GM21381 (cell line): ENCODE measurements around the gene SEPTIN2.
A peak's percentile ranks its signal among the peaks of the same experiment; 100 is the strongest.
"Not testable (repeated sequence)": the region's sequence is repeated elsewhere in the genome, so short reads cannot be mapped to it uniquely, and the experiment has no call there.

Source experiments
- ATAC-seq: cut with Tn5 transposase; IDR thresholded peaks from one replicate; pipeline ENCODE4 v1.9.1; 2021; ENCODE audit warnings: mild to moderate bottlenecking, moderate library complexity; ENCODE audit not compliant: unreplicated experiment

The SEPTIN2 gene

DNA sequence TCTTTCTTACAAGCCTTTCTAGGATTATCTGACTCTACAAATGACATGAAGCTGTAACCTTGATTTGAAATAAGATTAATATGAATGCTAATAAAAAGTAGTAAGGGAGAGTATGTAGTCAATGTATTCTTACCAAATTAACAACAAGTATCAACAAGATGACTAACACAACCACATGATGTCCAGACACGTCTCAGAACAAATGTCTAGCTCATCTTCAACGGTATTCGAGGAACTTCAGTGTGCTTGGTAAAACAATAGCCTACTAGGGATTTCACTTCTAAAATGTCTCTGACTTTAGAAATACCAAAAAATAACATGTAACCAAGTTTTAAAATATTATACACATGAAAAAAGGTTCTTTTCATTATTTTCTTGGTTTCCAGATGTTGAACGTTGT, 3.6 kb upstream of the SEPTIN2 start:
- no peak for ATAC-seq

DNA sequence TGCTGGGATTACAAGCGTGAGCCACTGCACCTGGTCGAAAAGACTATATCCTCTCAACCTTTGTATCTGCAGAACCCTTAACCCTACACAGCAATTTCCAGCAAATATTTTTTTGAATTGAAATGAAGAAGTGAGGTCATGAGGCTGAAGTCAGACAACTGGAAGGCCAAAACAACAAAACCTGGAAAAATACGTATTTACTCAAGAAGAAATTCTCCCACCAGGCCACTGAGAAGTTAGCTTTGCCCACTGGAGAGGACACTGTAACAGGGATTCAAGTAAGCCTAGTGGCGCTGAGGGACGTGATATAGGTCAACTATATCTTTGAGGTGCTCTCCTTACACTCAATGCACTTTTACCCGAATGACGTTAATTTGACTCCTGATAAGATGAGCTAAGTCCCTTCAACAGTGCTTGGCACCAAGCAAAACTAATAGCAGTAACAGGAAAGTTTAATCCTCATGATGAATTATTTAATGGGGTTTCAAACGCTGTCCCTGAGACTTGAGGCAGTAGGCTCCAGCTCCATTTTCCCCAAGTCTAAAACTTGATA, 2.1 kb upstream of the SEPTIN2 start:
- no peak for ATAC-seq

DNA sequence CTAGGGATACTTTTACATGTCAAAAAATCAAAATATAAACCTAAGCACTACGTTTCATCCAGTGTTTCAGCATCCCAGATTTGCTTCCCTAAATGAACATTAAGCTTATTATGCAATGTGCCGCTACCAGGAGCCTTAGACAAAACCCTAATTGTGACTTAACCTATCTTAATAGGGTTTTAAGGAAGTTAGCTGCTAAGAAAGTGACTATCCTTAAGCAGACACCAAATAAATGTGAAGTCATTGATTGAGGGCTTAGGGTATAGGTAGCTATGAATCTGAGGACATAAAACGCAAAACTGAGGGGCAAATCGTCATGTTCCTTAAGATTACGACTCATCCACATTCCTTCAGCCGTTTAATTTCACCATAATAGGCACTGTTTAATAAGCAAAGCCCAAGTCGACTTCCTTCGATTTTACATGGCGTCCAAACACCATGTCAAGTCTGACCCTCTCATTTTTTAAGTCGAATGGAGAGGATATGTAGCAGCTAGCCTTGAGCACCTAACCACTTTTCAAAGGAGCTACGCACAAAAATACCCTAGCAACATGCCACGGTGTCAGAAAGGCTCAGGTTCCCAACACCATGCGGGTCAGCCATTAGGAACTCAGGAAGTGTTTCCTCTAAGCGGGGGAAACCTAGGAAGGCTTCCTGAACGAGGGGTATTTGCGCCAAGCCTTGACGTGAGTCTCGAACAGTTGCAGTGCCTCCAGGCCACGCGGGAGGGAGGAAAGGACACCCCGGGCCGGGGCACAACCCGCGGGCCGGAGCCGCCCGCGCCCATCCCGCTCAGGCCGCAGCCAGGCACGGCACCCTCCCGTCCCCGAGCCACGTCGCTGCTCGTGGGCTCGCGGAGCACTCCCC, 1.3 kb upstream of the SEPTIN2 start:
- ATAC-seq: no peak

DNA sequence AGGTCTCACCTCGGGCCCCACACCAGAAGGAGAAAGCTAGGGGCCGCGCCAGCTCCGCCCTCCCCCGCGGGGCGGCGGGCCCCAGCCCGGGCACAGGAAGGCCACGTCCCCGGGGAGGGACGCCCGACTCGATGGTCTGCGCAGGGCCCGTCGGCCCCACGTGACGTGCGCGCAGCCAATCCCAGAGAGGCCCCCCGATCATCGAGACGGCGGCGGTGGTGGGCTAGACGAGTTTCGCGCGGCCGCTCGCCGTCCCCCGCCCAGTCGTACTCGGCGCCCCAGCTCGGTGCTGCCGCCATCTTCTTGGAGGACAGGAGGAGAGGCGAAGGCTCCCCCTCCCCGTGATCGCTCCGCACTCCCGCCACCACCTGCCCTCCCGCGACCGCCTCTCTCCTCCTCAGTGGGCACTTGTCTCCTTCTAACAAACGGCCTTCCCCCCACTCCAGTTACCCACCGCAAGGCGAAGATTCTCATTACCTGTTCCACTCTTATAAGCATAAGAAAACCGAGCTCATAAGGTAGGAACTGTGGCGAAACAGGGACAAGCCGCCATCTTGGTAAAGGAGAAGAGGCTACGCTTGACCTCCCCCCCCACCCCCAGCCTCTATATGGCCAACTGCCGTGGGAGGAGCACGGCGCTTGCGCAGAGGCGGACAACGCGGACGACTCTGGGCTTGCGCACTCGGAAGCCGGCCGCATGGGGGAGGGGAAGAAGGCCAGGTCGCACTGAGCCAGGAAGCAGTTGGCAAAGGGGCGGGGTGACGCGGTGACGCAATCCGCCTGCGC, 439 bp upstream of the SEPTIN2 start, which contains the start of gene HDLBP:
HDLBP (minus strand) TSS at position 580 of the 786 bp plus-strand sequence. CDS start 48,803 bp downstream, outside the sequence.
- ATAC-seq: peak; percentile 69

DNA sequence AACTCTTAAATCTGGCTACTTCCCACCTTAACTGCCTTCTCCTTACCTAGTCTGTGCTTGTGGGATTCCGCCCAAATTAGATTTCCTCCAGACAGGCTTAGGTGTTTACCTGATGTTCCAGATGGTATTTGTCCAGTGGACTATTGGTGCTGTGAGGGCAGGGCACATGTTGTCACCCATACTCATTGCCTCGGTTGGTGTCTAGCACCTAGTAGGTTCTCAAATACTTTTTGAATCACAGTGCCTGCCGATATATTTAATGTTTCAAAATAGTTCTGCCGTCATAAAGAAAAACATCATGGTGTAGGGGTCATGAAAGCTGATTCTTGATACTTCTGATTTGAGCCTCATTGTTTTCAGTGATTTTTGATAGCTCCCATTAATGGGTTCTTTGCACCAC, 1.1 kb downstream of the SEPTIN2 start:
- no peak for ATAC-seq

DNA sequence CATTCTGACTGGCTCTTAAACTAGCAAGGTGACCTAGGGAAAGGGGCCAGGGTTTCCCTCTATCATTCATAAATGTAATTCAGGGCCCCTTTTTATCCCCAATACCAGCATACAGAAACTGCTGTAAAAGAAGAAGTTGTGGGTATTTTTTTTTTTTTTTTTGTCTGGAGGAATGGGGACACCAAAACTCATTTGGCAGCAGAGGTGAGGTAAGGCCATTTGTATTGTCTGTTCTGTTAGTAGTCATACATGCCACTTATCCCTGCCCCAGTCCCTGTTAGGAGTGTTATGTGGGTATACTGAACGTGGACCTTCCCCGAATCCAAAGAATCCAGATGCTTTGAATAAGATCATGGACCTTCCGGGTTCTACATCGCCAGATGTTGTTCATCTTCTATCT, 1.7 kb downstream of the SEPTIN2 start:
- ATAC-seq: no peak

DNA sequence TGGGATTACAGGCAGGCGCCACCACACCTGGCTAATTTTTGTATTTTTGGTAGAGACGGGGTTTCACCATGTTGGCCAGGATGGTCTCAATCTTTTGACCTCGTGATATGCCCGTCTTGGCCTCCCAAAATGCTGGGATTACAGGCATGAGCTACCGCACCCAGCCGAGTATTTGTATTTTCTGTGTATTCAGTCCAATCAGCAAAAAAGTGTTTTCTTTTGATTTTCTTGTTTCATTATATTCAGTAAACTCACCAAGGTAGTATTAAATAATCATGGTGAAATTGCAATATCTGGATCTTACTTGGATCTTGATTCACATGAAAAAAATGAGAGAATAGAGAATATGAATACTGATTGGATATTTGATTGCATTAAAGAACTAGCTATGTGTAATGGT, 3.1 kb downstream of the SEPTIN2 start:
- not testable (repeated sequence) for ATAC-seq

DNA sequence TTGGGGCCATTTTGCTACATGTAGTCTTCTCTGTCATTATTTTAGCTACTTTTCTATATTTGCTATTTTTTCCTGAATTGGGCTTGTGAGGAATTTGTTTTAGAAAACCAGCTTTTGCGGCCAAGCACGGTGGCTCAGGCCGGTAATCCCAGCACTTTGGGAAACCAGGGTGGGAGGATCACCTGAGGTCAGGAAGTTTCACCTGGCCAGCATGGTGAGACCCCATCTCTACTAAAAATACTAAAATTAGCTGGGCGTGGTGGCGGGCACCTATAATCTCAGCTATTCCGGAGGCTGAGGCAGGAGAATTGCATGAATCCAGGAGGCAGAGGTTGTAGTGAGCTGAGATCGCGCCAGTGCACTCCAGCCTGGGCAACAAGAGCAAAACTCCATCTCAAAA, 4.7 kb downstream of the SEPTIN2 start:
- no peak for ATAC-seq

DNA sequence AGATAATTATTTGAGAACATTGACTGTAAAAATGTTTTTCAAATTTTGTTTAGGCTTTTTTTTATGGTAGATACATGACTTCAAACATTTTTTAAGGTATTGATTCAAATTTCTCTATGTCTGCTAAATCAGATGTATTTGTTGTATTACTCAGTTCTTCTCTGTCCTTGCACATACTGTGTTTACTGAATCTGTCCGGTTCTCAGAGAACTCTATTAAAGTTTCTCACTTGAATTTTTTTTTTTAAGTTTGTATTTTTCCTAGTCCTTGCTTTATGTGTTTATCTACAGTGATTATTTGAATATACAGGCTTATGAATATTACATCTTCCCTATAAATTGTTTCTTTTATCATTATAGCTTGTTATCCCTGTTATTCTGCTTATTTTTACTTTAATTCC, 5.3 kb downstream of the SEPTIN2 start:
- ATAC-seq: no peak

DNA sequence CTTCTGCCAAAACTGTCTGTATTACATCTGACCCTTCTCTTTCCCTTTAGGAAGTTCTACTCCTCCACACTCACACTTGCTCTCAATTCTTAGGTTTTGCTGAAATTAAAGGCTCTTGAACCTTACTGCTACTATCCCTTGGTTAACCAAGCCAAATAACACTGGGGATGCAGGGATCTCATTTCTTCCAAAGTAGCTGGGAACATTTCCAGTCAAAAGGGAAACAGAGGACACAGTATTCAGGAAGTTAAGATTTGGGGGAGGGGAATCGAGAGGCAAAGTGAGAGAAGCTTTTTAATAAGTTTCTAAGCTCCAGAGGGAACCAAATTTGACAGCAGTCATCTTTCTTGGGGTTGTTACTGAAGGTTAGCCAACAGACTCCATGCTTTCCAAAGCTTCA, 6.2 kb downstream of the SEPTIN2 start:
- no peak for ATAC-seq

DNA sequence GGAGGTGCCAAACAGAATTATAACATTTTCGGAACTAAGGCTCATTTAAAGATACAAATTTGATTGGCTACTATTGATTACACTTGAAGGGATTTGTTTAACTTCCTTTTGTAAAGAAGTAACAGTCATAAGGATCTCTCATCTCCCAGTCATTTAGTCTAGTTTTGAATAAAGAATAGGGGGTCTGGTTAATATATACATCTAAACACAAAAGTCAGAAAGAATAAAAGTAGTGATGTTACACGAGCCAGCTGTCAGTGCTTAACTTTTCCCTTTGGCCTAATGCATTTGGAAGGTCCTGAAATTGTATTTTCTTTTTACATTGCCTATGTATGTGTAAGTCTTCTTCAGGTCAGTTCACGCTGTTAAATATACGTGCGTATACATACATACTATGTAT, 8.1 kb downstream of the SEPTIN2 start:
- ATAC-seq: no peak

DNA sequence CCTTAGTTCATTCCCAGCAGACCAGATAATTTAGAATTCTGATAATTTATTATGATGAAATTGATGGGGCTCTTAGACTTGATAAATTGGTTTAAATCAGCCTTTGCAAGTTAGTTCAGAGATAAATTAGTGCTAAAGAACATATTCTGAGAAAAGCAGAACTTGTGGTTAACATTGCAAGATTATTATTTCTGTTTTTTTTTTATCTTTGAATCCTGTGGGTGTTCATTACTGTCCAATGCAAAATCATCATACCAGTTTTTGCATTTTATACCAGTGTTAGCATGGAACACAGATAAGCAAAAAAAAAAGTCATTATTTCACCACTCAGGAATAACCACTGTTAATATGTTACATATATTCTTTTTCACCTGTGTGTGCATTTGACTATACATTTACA, 9.1 kb downstream of the SEPTIN2 start:
- no peak for ATAC-seq

DNA sequence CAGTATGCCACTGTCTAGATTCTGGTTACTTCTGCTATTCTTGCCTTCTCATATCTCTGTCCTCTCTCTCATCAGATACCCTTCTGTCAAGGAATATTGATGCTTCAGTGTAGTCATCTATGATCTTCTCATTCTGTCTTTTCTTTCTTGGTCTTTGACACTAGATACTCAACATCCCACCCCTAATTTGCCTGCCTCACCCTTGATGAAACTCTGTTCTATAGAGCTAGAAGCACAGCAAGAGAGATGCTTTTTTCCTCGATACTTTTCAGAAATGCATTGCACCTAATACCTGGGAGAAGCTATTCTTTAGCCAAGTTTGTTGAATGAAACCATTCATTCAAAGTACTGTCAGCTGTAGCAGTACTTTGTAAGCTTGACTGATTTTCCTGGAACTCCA, 9.5 kb downstream of the SEPTIN2 start:
- no peak for ATAC-seq

DNA sequence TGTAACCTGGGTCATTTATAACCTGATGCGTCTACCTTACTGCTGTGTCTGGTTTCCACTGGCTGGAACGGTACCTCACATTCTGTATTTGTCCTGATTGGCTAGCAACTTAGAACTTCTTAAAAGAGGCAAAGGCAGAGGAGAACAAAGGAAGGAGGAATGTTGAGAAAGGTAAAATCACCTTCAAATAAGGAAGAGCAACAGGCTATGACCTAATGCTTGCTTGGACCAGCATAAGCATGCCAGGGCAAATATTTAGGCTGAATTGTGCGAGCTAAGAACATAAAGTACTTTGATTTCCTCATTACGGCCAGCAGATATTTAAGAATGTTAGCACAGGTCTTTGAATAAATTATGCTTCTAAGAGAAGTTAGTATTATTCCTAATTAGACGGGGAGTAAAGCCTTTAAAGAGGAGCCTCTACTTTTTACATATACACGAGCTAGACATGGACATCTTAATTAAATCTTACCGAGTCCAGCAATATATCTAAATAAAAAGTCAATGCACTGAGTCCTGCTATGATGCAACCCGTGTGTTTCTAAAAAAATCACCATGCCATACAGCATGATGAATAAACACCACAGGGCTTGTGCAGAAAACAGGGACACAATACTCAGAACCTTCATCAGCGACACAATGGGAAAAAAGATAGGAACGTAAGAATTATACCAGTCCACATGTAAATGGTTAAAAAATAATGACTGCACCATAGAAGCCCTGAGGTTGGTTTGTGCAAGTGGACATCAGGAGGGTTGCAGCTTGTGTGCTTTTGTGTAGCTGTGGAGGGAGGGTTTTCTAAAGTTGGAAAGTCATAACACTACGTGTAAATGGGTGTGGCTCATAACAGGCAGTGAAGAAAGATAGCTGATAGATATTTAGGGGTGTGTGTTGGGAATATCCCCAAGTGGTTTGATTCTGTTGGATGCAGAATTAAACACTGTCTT, 14.2 kb downstream of the SEPTIN2 start:
- no peak for ATAC-seq

DNA sequence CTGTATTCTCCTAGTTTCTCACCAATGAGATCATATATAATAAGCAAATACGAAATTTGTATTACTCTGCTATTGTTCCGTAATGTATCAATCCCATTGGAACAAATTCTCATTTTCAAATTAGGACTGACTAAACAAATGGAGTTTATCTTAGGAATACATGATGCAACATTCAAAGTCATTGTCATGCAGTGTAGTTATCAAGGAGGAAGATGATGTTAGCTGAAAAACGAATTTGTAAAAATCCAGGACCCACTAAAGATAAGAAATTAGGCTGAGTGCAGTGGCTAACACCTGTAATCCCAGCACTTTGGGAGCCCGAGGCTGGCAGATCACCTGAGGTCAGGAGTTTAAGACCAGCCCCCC, 14.9 kb downstream of the SEPTIN2 start:
- ATAC-seq: no peak

DNA sequence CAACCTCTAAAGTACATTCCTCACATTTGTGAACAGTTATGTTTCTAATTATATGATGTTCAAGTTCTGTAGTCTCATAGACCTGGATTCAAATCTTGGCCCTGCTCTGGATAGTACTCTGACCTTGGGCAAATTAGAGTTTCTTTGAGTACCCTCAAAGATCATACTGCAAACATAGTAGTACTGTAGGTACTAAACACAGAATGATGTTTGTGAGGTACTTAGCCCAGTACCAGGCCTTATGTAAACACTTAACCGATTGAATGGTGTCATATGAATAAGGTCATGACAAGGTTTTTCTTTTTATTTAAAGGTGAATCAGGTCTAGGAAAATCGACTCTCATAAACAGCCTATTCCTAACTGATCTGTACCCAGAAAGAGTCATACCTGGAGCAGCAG, 19.1 kb downstream of the SEPTIN2 start:
- no peak for ATAC-seq

DNA sequence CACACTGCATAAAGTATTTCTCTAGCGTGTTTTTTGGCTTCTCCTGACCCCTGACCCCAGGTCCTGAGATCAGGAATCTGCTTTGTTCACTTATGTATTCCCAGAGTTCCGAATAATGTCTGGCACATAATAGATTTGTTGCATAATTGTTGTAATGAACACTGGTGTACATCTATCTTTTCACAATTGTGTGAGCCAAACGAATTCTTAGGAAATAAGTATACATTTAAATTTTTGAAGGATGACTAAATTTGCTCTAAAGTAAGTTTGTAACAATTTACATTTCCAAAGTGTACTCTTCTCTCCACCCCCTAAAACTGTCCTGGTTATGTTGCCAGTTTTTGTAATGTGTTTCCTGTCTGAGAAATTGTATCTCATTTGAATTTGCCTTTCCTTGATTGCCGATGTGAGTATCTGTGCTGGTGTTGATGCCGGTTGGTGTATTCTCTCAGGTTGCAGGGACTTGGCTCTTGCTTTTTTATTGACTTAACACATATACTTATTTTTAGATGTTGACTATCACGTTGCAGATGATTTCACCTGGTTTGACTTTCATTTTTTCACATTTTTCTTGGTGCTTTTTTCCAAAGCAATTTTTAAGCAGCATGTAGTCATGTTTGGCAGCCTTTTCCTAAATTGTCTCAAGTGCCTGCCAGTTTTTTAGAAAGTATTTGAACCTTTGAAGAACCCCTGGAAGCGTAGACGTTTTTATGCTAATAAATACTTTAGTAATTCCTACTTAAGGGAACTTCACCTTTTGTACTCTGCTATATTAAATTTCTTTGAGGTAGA, 24.3 kb downstream of the SEPTIN2 start:
- no peak for ATAC-seq

DNA sequence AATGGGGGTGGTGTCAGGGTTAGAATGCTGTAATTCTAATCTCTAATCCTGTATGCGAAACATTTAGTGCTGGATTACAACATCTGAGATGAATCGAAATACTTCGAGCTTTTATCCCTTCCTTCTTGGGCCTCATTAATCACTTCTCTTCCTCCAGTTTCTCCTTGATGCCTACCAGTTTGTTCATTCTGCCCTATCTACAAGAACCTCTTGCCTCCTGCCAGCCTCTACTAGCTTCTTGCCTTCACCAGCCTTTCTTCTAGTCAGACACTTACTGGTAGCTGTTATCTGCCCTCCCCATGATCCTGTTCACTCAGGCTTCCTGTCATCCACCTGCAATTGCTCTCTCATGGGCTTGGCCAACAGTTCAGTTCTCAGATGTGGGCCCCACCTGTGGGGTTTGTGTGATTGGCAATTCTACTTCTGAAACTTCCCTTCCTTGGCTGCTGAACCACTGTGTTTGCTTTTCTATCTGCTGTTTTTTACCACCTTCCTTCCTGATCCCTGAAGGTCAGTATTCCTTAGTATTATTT, 25.0 kb downstream of the SEPTIN2 start:
- no peak for ATAC-seq

DNA sequence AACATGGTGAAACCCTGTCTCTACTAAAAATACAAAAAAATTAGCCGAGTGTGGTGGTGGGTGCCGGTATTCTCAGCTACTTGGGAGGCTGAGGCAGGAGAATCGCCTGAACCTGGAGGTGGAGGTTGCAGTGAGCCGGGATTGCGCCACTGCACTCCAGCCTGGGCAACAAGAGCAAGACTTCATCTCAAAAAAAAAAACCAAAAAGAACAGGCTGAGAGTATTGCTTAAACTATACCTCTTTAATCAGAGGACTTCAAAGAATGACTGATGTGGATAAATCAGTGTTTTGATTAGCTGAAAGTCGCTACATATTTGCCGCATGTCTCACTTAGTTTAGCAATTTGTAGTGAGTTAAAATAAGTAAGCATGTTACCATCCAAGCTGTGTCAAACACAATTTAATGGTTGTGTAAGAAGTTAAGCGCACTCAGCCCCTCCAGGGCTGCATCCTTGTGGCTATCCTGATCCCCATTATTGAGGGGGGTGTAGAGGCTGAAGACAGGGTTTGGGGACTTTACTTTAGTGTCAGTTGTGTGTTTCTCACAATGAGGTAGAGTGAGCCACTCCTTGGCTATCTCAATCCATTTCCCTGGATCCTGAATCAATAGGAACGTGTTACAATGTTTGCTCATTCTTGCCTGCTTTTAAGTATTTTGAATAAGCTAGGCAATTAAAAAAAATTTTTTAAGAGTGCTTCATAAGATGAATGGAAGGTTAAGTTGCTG, 29.4 kb downstream of the SEPTIN2 start:
- ATAC-seq: no peak
